GM23248 (cell line): Measurements from ENCODE around the gene IL17A.

Source experiments
- EZH2 ChIP-seq: fragments of 200-600 bp; sonication (generic); IDR thresholded peaks from 2 replicates; pipeline ENCODE4 v1.6.1; 2018; ENCODE audit warnings: antibody characterized with exemption, mild to moderate bottlenecking; ENCODE audit not compliant: insufficient read depth, poor library complexity, severe bottlenecking
- EZH2phosphoT487 ChIP-seq: fragments of 200-600 bp; sonication (generic); IDR thresholded peaks from 2 replicates; pipeline ENCODE4 v1.6.1; 2018; ENCODE audit warnings: antibody characterized with exemption, moderate library complexity, mild to moderate bottlenecking, low read depth; ENCODE audit not compliant: insufficient read depth

DNA sequence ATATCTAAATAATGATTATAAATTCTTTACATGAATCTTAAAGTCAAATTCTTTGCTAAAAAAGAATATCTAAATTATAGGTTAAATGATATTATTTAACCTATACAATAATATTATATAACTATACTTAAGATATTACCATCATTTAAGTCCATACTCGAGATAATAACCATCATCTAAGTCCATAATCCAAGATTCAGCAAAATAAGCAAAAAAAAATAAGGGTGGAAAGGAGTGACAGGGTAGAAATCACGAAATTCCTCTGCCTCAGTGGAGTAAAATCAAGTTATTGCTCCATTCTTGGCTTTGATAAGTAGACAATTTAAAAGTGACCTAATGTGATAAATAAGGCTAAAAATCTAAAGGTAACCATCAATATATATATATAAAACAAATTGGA lies 9.7 kb downstream of the IL17A start:
- TF ChIP-seq EZH2phosphoT487 (no peak), EZH2 (no peak)
